ENCODE measurements around the gene NFATC1. TPM values are rescaled to one million over a fixed set of nuclear protein-coding genes. Genes with fewer than 3 reads are reported as not detected.

Gene NFATC1
- total RNA-seq, 3 donors from 2014 or later (not counting 1 experiment from before 2014, with no cell fraction given): 35.8 to 47.4 (median 37.1) TPM

DNA sequence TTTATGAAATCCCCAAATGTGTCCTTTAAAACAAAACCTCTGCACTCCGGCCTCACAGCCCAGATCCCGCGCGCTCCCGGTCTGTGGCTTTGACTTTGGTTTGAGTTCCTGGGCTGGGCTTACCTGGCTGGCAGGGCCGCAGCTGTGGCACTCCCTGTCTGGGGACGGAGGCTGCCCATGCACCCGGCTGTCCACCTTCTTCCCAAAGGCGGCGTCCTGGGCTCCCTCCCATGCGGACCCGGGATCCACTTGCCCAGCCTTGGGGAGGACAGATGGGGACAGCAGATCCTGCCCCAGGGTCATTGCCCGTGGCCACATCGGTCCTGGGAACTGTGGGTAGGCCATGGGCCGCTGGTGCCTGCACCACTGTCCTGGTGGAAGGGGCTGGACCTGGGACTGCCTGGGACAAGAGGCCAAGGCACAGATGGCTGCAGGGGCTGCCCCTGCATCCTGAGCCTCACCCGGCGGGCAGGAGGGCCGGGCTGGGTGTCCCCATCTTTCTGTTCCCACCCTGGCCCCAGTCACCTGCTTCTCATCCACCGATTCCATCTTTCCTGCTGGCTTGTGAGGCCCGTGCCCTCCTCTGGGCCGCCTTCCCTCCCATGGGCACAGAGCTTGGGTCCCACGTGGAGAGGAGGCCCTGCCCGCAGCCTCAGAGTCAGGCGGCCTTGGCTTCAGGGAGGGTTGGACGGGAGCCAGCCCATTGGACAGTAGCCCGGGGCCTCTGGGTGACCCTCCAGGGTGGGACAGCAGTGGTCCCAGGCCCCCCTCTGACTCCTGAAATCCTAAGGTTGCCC lies 27.7 kb downstream of the NFATC1 start:
- no peaks in the 10 kb centered on the region for H3K27me3 ChIP-seq (ENCODE audit: control insufficient read depth, insufficient read depth, low read length)
- H3K27ac ChIP-seq (ENCODE audit: low read length): no peak overlapping the region
- no peaks in the 10 kb centered on the region for H3K9me3 ChIP-seq (ENCODE audit: control insufficient read depth, insufficient read depth, low read length)
- TF ChIP-seq, protein P1, sequence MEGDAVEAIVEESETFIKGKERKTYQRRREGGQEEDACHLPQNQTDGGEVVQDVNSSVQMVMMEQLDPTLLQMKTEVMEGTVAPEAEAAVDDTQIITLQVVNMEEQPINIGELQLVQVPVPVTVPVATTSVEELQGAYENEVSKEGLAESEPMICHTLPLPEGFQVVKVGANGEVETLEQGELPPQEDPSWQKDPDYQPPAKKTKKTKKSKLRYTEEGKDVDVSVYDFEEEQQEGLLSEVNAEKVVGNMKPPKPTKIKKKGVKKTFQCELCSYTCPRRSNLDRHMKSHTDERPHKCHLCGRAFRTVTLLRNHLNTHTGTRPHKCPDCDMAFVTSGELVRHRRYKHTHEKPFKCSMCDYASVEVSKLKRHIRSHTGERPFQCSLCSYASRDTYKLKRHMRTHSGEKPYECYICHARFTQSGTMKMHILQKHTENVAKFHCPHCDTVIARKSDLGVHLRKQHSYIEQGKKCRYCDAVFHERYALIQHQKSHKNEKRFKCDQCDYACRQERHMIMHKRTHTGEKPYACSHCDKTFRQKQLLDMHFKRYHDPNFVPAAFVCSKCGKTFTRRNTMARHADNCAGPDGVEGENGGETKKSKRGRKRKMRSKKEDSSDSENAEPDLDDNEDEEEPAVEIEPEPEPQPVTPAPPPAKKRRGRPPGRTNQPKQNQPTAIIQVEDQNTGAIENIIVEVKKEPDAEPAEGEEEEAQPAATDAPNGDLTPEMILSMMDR (IDR thresholded peaks at IDR 0.05): no peak
- no peak overlapping the region for H3K4me3 Mint-ChIP-seq
- peaks cover 27 to 53% of the 10 kb centered on the region in 2 donors for H3K4me1 Mint-ChIP-seq
- H3K9me3 Mint-ChIP-seq: no peaks in the 10 kb centered on the region
- no peak for DNase-seq
- H3K27ac Mint-ChIP-seq: no peak overlapping the region
- H3K4me1 ChIP-seq (ENCODE audit: control insufficient read depth, insufficient read depth, low read length): peaks cover 12% of the 10 kb centered on the region
- no peaks in the 10 kb centered on the region for H3K27me3 Mint-ChIP-seq (ENCODE audit: low read depth in 2 of 2)
- H3K4me3 ChIP-seq (ENCODE audit: low read length): no peak overlapping the region
- H3K36me3 Mint-ChIP-seq: no peaks in the 10 kb centered on the region
- no peak for ATAC-seq
- 96% methylated on average over 26 of the region's 26 CpGs for WGBS (ENCODE audit: insufficient coverage)
- peaks cover 3% of the 10 kb centered on the region for H3K36me3 ChIP-seq (ENCODE audit: control insufficient read depth, insufficient read depth, low read length)
- intact Hi-C loops (cut with micrococcal nuclease): no loop called here

DNA sequence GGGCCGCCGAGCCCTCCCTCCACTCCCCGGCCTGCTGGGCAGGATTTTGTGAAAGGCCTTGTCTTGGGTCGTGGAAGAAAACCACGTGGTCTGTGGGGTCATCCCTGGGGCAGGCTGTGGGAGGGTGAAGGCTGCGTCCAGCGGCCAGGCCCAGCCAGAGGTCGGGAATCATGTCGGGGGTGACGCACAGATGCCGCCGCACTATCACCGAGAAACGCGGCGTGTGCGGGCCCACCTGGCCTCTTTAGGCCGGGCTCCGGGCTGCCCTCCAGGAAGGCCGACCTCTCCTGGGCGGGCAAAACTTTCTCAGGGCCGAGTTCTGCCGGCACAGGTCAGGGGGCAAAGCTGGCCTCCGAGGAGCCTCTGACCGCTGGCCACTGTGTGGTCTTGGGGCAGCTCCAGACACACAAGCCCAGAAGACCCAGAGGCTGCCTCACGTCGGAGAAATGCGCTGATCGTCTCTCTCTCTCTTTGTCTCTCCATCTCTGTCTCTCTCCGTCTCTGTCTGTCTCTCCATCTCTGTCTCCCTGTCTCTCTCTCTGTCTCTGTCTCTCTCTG lies 28.4 kb downstream of the NFATC1 start:
- Histone ChIP-seq H3K4me1 (ENCODE audit: control insufficient read depth, insufficient read depth, low read length) (peaks cover 13% of the 10 kb centered on the region), H3K4me3 (ENCODE audit: low read length) (no peak overlapping the region), H3K36me3 (ENCODE audit: control insufficient read depth, insufficient read depth, low read length) (peaks cover 3% of the 10 kb centered on the region), H3K27me3 (ENCODE audit: control insufficient read depth, insufficient read depth, low read length) (no peaks in the 10 kb centered on the region), H3K9me3 (ENCODE audit: control insufficient read depth, insufficient read depth, low read length) (no peaks in the 10 kb centered on the region), H3K27ac (ENCODE audit: low read length) (no peak overlapping the region)
- Mint-ChIP-seq H3K27ac (peak overlapping the region; percentile 2 to 51), H3K4me1 (peaks cover 30 to 53% of the 10 kb centered on the region in 2 donors), H3K27me3 (ENCODE audit: low read depth in 2 of 2) (no peaks in the 10 kb centered on the region), H3K36me3 (no peaks in the 10 kb centered on the region), H3K4me3 (no peak overlapping the region), H3K9me3 (no peaks in the 10 kb centered on the region)
- ATAC-seq (no peak), DNase-seq (no peak)
- intact Hi-C loops (cut with micrococcal nuclease): no loop called here
- WGBS (ENCODE audit: insufficient coverage): 94% methylated on average over 30 of the region's 30 CpGs
- TF ChIP-seq, protein P1 (IDR thresholded peaks at IDR 0.05): no peak

- Histone ChIP-seq H3K4me1 (ENCODE audit: control insufficient read depth, insufficient read depth, low read length) (peaks cover 13% of the 10 kb centered on the region), H3K27me3 (ENCODE audit: control insufficient read depth, insufficient read depth, low read length) (no peaks in the 10 kb centered on the region), H3K36me3 (ENCODE audit: control insufficient read depth, insufficient read depth, low read length) (peaks cover 3% of the 10 kb centered on the region), H3K27ac (ENCODE audit: low read length) (no peak overlapping the region), H3K9me3 (ENCODE audit: control insufficient read depth, insufficient read depth, low read length) (no peaks in the 10 kb centered on the region), H3K4me3 (ENCODE audit: low read length) (no peak overlapping the region)
- no peaks in the 10 kb centered on the region for H3K27me3 Mint-ChIP-seq (ENCODE audit: low read depth in 2 of 2)
- no peak overlapping the region for H3K4me3 Mint-ChIP-seq
- no peaks in the 10 kb centered on the region for H3K9me3 Mint-ChIP-seq
- peak overlapping the region; percentile 2 to 51 for H3K27ac Mint-ChIP-seq
- H3K4me1 Mint-ChIP-seq: peaks cover 33 to 48% of the 10 kb centered on the region in 2 donors
- ATAC-seq (no peak), DNase-seq (no peak)
- H3K36me3 Mint-ChIP-seq: no peaks in the 10 kb centered on the region
- TF ChIP-seq, protein P1 (IDR thresholded peaks at IDR 0.05): no peak
- WGBS (ENCODE audit: insufficient coverage): 94% methylated on average over 19 of the region's 19 CpGs
- intact Hi-C loops (cut with micrococcal nuclease): no loop called here
Observed at GRCh38 chr18:79424880-79425568, 29.3 kb downstream of the NFATC1 start.
